ENCODE results near the gene RMDN2. TPM values are rescaled to one million over a fixed set of nuclear protein-coding genes. Genes with fewer than 3 reads are reported as not detected.
A peak's percentile ranks its signal among the peaks of the same experiment; 100 is the strongest.

Gene RMDN2
- total RNA-seq, 2 donors from 2014 or later: 3.9 to 4.9 TPM

- peak; percentile 46 for DNase-seq
- Mint-ChIP-seq H3K36me3 (ENCODE audit: low read depth) (no peaks in the 10 kb centered on the region), H3K9me3 (peaks cover 2% of the 10 kb centered on the region), H3K4me1 (no peaks in the 10 kb centered on the region), H3K27ac (no peak overlapping the region), H3K4me3 (no peak overlapping the region), H3K27me3 (ENCODE audit: insufficient read depth) (no peaks in the 10 kb centered on the region)
- no peaks in the 10 kb centered on the region for H3K27me3 ChIP-seq (ENCODE audit: control insufficient read depth, insufficient read depth, low read length, poor library complexity, severe bottlenecking)
- 77 to 93% methylated on average over 2 to 6 of the region's 6 CpGs for WGBS, 2 experiments (ENCODE audit: insufficient coverage in 1 of 2, insufficient read length in 1 of 2)
- no peak overlapping the region for H3K9ac ChIP-seq (ENCODE audit: extremely low read depth, low read length, poor library complexity, severe bottlenecking)
- no peak overlapping the region for H3K27ac ChIP-seq (ENCODE audit: low read depth, low read length)
- no peak for TF ChIP-seq CTCF (conservative IDR thresholded peaks at IDR 0.05)
- no peak overlapping the region for H3K4me3 ChIP-seq (ENCODE audit: low read length)
- no peaks in the 10 kb centered on the region for H3K9me3 ChIP-seq (ENCODE audit: control insufficient read depth, low read length)
- H3K36me3 ChIP-seq (ENCODE audit: control insufficient read depth, insufficient read depth, low read length): no peaks in the 10 kb centered on the region
- H3K4me1 ChIP-seq (ENCODE audit: control insufficient read depth, insufficient read depth, low read length): no peaks in the 10 kb centered on the region
Measured at GRCh38 chr2:38065502-38066135, 140.5 kb downstream of the RMDN2 start.

- Histone ChIP-seq H3K27me3 (ENCODE audit: control insufficient read depth, insufficient read depth, low read length, poor library complexity, severe bottlenecking) (no peaks in the 10 kb centered on the region), H3K9me3 (ENCODE audit: control insufficient read depth, low read length) (no peaks in the 10 kb centered on the region), H3K4me1 (ENCODE audit: control insufficient read depth, insufficient read depth, low read length) (no peaks in the 10 kb centered on the region), H3K27ac (ENCODE audit: low read depth, low read length) (no peak overlapping the region), H3K36me3 (ENCODE audit: control insufficient read depth, insufficient read depth, low read length) (no peaks in the 10 kb centered on the region), H3K4me3 (ENCODE audit: low read length) (no peak overlapping the region), H3K9ac (ENCODE audit: extremely low read depth, low read length, poor library complexity, severe bottlenecking) (no peak overlapping the region)
- Mint-ChIP-seq H3K4me3 (no peak overlapping the region), H3K9me3 (peaks cover 2% of the 10 kb centered on the region), H3K27ac (no peak overlapping the region), H3K36me3 (ENCODE audit: low read depth) (no peaks in the 10 kb centered on the region), H3K27me3 (ENCODE audit: insufficient read depth) (peaks cover 4% of the 10 kb centered on the region), H3K4me1 (no peaks in the 10 kb centered on the region)
- DNase-seq: no peak
- TF ChIP-seq CTCF (conservative IDR thresholded peaks at IDR 0.05): no peak
- WGBS, 2 experiments (ENCODE audit: insufficient coverage in 1 of 2, insufficient read length in 1 of 2): 88 to 93% methylated on average over 5 to 6 of the region's 6 CpGs
Measured at GRCh38 chr2:38066421-38067115, 141.5 kb downstream of the RMDN2 start.

Other genes starting within 250 kb of the RMDN2 start
- 1 to 10 TPM; 4.8 to 6.3 TPM for gene CYP1B1, start 150.9 kb downstream of the RMDN2 start, total RNA-seq